ENCODE results near the gene ACSM3. TPM values are rescaled to one million over a fixed set of nuclear protein-coding genes. Genes with fewer than 3 reads are reported as not detected.

Gene ACSM3
- total and polyA plus RNA-seq, 9 of the 15 experiments (the other 6 are each of a cell fraction or from before 2014, with no cell fraction given) = 112 to 420 (median 182) TPM

DNA sequence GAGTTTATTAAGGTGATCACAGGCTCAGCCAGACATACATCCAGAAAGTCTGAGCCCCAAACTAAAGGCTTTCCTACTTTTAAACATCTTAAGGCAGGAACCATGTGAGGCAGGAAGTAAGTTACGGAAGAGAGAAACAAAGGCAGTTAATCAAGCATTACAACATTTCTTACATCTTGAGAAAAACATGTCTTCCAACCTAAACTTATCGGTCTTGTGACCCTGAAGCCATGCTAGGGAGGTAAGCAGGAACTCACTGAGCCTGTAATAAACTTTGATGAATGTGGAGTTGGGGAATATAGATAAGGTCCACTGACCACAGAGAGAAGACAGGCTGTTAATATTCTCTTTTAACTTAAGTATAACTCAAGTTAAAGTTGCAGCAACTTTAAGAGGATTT lies 3.5 kb upstream of the ACSM3 start (continued):
- TF ChIP-seq UBTF (IDR thresholded peaks at IDR 0.05; ENCODE audit: borderline replicate concordance in 1 of 2, low read depth in 2 of 2, low read length in 2 of 2) = no peak
- peak; percentile 64 for TF ChIP-seq KLF16 (IDR thresholded peaks at IDR 0.05)
- 0 out of 2 replicates have a peak, but pooled peaks have one; percentile 5 for TF ChIP-seq ZNF75A (CRISPR knock-in tag; IDR thresholded peaks at IDR 0.05)
- TF ChIP-seq ZBTB17 (CRISPR knock-in tag; IDR thresholded peaks at IDR 0.05) = peak; percentile 18; the same call in 1 of the 2 replicates
- TF ChIP-seq ZKSCAN8 (CRISPR knock-in tag; IDR thresholded peaks at IDR 0.05) = no peak
- no peak for TF ChIP-seq ZBTB7A (IDR thresholded peaks at IDR 0.05; ENCODE audit: borderline replicate concordance, control insufficient read depth, low read depth, low read length)
- TF ChIP-seq NR2C1 (IDR thresholded peaks at IDR 0.05) = no peak
- TF ChIP-seq NR2C1 (tag; IDR thresholded peaks at IDR 0.05) = no peak; the same call in 1 of the 2 replicates
- no peak for TF ChIP-seq KDM1A (IDR thresholded peaks at IDR 0.05)
- TF ChIP-seq POLR2H (tag; IDR thresholded peaks at IDR 0.05; ENCODE audit: low read depth) = peak; percentile 67; the same call in 1 of the 2 replicates
- peak; percentile 81; the same call in 1 of the 2 replicates for TF ChIP-seq LEF1 (IDR thresholded peaks at IDR 0.05)
- peak; percentile 92 for TF ChIP-seq ZNF592 (IDR thresholded peaks at IDR 0.05)
- TF ChIP-seq PKNOX1 (IDR thresholded peaks at IDR 0.05) = peak; percentile 40
- TF ChIP-seq GTF2E2 (tag; IDR thresholded peaks at IDR 0.05) = no peak
- no peak for TF ChIP-seq NR2F6 (CRISPR knock-in tag; IDR thresholded peaks at IDR 0.05)
- TF ChIP-seq HLTF (IDR thresholded peaks at IDR 0.05) = no peak
- TF ChIP-seq PHF20 (IDR thresholded peaks at IDR 0.05; ENCODE audit: partially characterized antibody) = no peak
- peak; percentile 55 for TF ChIP-seq ETV1 (tag; conservative IDR thresholded peaks at IDR 0.05; ENCODE audit: low read depth)
- TF ChIP-seq YY1 (IDR thresholded peaks at IDR 0.05; ENCODE audit: borderline replicate concordance in 1 of 3, control insufficient read depth in 1 of 3, extremely low read depth in 1 of 3, insufficient read depth in 3 of 3, insufficient read length in 1 of 3, insufficient replicate concordance in 2 of 3, low read depth in 1 of 3, low read length in 2 of 3) = peak in 1 of 3 experiments; percentile 58
- TF ChIP-seq, protein P1, sequence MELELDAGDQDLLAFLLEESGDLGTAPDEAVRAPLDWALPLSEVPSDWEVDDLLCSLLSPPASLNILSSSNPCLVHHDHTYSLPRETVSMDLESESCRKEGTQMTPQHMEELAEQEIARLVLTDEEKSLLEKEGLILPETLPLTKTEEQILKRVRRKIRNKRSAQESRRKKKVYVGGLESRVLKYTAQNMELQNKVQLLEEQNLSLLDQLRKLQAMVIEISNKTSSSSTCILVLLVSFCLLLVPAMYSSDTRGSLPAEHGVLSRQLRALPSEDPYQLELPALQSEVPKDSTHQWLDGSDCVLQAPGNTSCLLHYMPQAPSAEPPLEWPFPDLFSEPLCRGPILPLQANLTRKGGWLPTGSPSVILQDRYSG (tag; conservative IDR thresholded peaks at IDR 0.05; ENCODE audit: low read depth) = 0 out of 2 replicates have a peak, but pooled peaks have one; percentile 19
- TF ChIP-seq ZNF212 (CRISPR knock-in tag; IDR thresholded peaks at IDR 0.05) = 0 out of 2 replicates have a peak, but pooled peaks have one; percentile 48

All from K562 (cell line).